K562 (cell line): ENCODE data around the gene GPD2. TPM values are rescaled to one million over a fixed set of nuclear protein-coding genes. Genes with fewer than 3 reads are reported as not detected.

ENCODE experiments used
- ATAC-seq: fragments of 200-7000 bp; cut with Tn5 transposase; 3 replicates; pipeline ENCODE4 v1.9.1; 2020; ENCODE audit warnings: moderate library complexity
- BruUV-seq: library from RNA; stranded (reverse); fragments of 400-500 nt; replicated peaks from 2 replicates; lab custom pipeline; 2021; lab: Mats Ljungman, UMichigan
- CTCF ChIA-PET: fragments of 300-600 bp; formaldehyde crosslinking; extraction: SDS; loops from one replicate; lab custom pipeline; 2021; ENCODE audit warnings: low intra/inter-chr PET ratio; lab: Yijun Ruan, JAX
- POLR2A ChIA-PET: fragments of 300-600, 350-650 bp; sonication (Branson Sonifier 250); formaldehyde crosslinking; extraction: SDS; loops from one replicate; lab custom pipeline; 2021; ENCODE audit warnings: antibody characterized with exemption, inconsistent platforms; lab: Yijun Ruan, JAX
- DNase-seq, 4 experiments: peaks; one replicate each; pipeline versions ENCODE4 v3.0.0 to v3.0.0-alpha.2; 2011 to 2018; ENCODE audit warnings: low spot score in 3 of 4, mixed read lengths in 3 of 4; ENCODE audit errors: extremely low read depth in 1 of 4
- FAIRE-seq: peaks from 2 replicates; lab custom pipeline; 2011; peaks lifted over from hg19 to GRCh38; lab: Jason Lieb, UNC
- H2AFZ ChIP-seq: 2 replicates; pipeline ENCODE4 v1.6.0; 2011; ENCODE audit warnings: low read depth, low read length, control low read depth, inconsistent platforms
- H3K27ac ChIP-seq: fragments of 200-600 bp; 3 replicates; pipeline ENCODE4 v1.8.0; 2011; ENCODE audit warnings: low read depth, mild to moderate bottlenecking, control low read depth, inconsistent platforms, low read length, moderate library complexity, mixed read lengths; ENCODE audit errors: extremely low read depth
- H3K27me3 ChIP-seq, 2 experiments: fragments of 300-600 bp in 1 of 2; 2 replicates in 1 of 2; 3 replicates in 1 of 2; pipeline versions ENCODE4 v1.6.0 to v1.8.0; 2011; ENCODE audit warnings: inconsistent platforms in 2 of 2, low read length in 2 of 2, mild to moderate bottlenecking in 1 of 2, mixed read lengths in 1 of 2, moderate library complexity in 1 of 2; ENCODE audit not compliant: control insufficient read depth in 2 of 2, insufficient read depth in 2 of 2
- H3K36me3 ChIP-seq: fragments of 300-600 bp; 3 replicates; pipeline ENCODE4 v1.8.0; 2011; ENCODE audit warnings: mild to moderate bottlenecking, low read length, inconsistent platforms; ENCODE audit not compliant: control insufficient read depth, insufficient read depth
- H3K4me1 ChIP-seq, 2 experiments: fragments of 200-600 bp in 1 of 2; replicated peaks in 1 of 2; 2 replicates in 1 of 2; 3 replicates in 1 of 2; pipeline versions ENCODE4 v1.5.1 to v1.8.0; 2011; ENCODE audit warnings: inconsistent platforms in 2 of 2, low read length in 2 of 2, mild to moderate bottlenecking in 1 of 2, mixed read lengths in 1 of 2, moderate library complexity in 1 of 2; ENCODE audit not compliant: control insufficient read depth in 2 of 2, insufficient read depth in 2 of 2
- H3K4me2 ChIP-seq: 2 replicates; pipeline ENCODE4 v1.6.1; 2011; ENCODE audit warnings: low read length, control low read depth, inconsistent platforms, mixed read lengths; ENCODE audit not compliant: insufficient read depth
- H3K4me3 ChIP-seq: fragments of 200-600 bp; sonication (generic), shearing (Covaris generic); 2 replicates; pipeline ENCODE4 v1.5.1; 2016; ENCODE audit warnings: control low read depth, inconsistent platforms
- H3K79me2 ChIP-seq: fragments of 200-600 bp; 3 replicates; pipeline ENCODE4 v1.8.0; 2011; ENCODE audit warnings: low read length, inconsistent platforms; ENCODE audit not compliant: control insufficient read depth, insufficient read depth
- H3K9ac ChIP-seq, 2 experiments: 2 replicates each; pipeline versions ENCODE4 v1.6.0 to v1.6.1; 2011; ENCODE audit warnings: low read depth in 2 of 2, low read length in 2 of 2, control low read depth in 1 of 2, inconsistent platforms in 1 of 2, mild to moderate bottlenecking in 1 of 2, mixed read lengths in 1 of 2; ENCODE audit not compliant: insufficient read depth in 1 of 2
- H3K9me1 ChIP-seq: one replicate; pipeline ENCODE4 v1.6.0; 2011; ENCODE audit warnings: inconsistent platforms, mild to moderate bottlenecking, low read length, moderate library complexity; ENCODE audit not compliant: control insufficient read depth, insufficient read depth
- H3K9me3 ChIP-seq: replicated peaks from 2 replicates; pipeline ENCODE4 v1.5.1; 2011; ENCODE audit warnings: low read depth, low read length, inconsistent platforms; ENCODE audit not compliant: control insufficient read depth, insufficient read depth
- H4K20me1 ChIP-seq: replicated peaks from 2 replicates; pipeline ENCODE4 v1.6.1; 2011; ENCODE audit warnings: low read length, inconsistent platforms, mixed read lengths; ENCODE audit not compliant: control insufficient read depth, insufficient read depth
- KDM1A ChIP-seq, 2 experiments: fragments of 450-650 bp; IDR thresholded peaks; 2 replicates each; pipeline ENCODE4 v1.6.1; 2016; ENCODE audit warnings: mild to moderate bottlenecking in 2 of 2
- RB1 ChIP-seq: fragments of 450-650 bp; IDR thresholded peaks from 2 replicates; pipeline ENCODE4 v1.6.1; 2017; ENCODE audit warnings: low read depth, mild to moderate bottlenecking
- RBM34 ChIP-seq: fragments of 200-400 bp; formaldehyde crosslinking; IDR thresholded peaks from 2 replicates; pipeline ENCODE4 v1.6.1; 2018; ENCODE audit warnings: low read length, borderline replicate concordance; ENCODE audit not compliant: insufficient read depth
- SMAD3 ChIP-seq: fragments of 450-650 bp; formaldehyde crosslinking; conservative IDR thresholded peaks from 2 replicates; pipeline ENCODE4 v1.4.0; 2020; ENCODE audit warnings: mild to moderate bottlenecking
- U2AF2 ChIP-seq: fragments of 200-400 bp; formaldehyde crosslinking; optimal IDR thresholded peaks from 2 replicates; pipeline ENCODE3; 2017; ENCODE audit warnings: low read depth, mild to moderate bottlenecking, low read length
- in situ Hi-C: fragments of 300-500 bp; cut with MboI; formaldehyde crosslinking; loops from 4 replicates; pipeline ENCODE4 v1.15.0; 2018; ENCODE audit warnings: inconsistent platforms, mixed read lengths
- intact Hi-C: fragments of 100-400 bp; cut with micrococcal nuclease; formaldehyde crosslinking; loops from 2 replicates; pipeline ENCODE4 v1.14.2; 2022
- polyA plus RNA-seq, 8 experiments: library from polyadenylated mRNA; depleted of rRNA in 4 of 8; stranded (reverse) in 5 of 8; unstranded in 3 of 8; fragments of >200 nt; fragmentation: Nextera tagmentation in 2 of 8; fragmentation: Illumina TruSeq in 1 of 8; extraction: Ambion mirVana in 2 of 8; extraction: Trizol in 1 of 8; gene quantifications; 2 replicates each; pipeline versions ENCODE4 v1.2.1 to v1.2.3, GENCODE V29; 2011 to 2014; ENCODE audit warnings: inconsistent platforms in 1 of 8, missing spikeins in 1 of 8
- total RNA-seq, 7 experiments: library from RNA; depleted of rRNA in 6 of 7; stranded (reverse); fragments of >200 nt in 6 of 7; fragmentation: Illumina TruSeq in 2 of 7; extraction: Trizol in 2 of 7; gene quantifications; 2 replicates each; pipeline versions ENCODE4 v1.2.1 to v1.2.3, GENCODE V29; 2011 to 2021; ENCODE audit warnings: low replicate concordance in 1 of 7
- TF ChIP-seq, protein P1 (sequence below), 2 experiments: fragments of 200-800 bp in 1 of 2; sonication (Bioruptor generic) in 1 of 2; sonication (generic) in 1 of 2; formaldehyde crosslinking in 1 of 2; IDR thresholded peaks in 1 of 2; conservative IDR thresholded peaks in 1 of 2; 2 replicates each; pipeline versions ENCODE4 v1.5.0 to v1.6.1; 2016 to 2020; ENCODE audit warnings: missing compliant biosample characterization in 1 of 2, missing genetic modification characterization in 1 of 2, missing genetic modification reagents in 1 of 2
- TF ChIP-seq, protein P2 (sequence below), 2 experiments: fragments of 450-650 bp in 1 of 2; sonication (generic) in 1 of 2; formaldehyde crosslinking in 1 of 2; IDR thresholded peaks; 2 replicates each; pipeline versions ENCODE4 v1.7.1 to v1.9.0; 2016 to 2022; ENCODE audit warnings: inconsistent platforms in 1 of 2, mild to moderate bottlenecking in 1 of 2, missing genetic modification reagents in 1 of 2

Gene GPD2
- total and polyA plus RNA-seq, 9 of the 15 experiments (the other 6 are each of a cell fraction or from before 2014, with no cell fraction given) = 5.2 to 39.2 (median 19.0) TPM

DNA sequence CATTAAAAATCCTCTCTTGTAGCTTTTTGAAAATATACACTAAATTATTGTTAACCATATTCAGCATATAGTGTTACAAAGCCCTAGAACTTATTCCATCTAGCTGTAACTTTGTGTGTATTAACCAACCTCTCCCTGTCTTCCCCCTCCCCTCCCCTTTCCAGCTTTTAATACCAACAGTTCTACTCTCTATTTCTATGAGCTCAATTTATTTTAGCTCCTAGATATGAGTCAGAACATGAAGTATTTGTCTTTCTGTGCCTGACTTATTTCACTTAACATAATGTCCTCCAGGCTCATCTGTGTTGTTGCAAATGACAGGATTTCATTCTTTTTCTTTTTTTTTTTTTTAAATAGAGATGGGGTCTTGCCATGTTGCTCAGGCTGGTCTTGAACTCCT is 45.1 kb downstream of the GPD2 start:
- H3K27ac ChIP-seq = no peak overlapping the region
- H3K9ac ChIP-seq = no peak overlapping the region
- TF ChIP-seq, protein P1, sequence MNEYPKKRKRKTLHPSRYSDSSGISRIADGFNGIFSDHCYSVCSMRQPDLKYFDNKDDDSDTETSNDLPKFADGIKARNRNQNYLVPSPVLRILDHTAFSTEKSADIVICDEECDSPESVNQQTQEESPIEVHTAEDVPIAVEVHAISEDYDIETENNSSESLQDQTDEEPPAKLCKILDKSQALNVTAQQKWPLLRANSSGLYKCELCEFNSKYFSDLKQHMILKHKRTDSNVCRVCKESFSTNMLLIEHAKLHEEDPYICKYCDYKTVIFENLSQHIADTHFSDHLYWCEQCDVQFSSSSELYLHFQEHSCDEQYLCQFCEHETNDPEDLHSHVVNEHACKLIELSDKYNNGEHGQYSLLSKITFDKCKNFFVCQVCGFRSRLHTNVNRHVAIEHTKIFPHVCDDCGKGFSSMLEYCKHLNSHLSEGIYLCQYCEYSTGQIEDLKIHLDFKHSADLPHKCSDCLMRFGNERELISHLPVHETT (CRISPR knock-in tag; conservative IDR thresholded peaks at IDR 0.05 in 1 of 2, IDR thresholded peaks at IDR 0.05 in 1 of 2) = no peak
- TF ChIP-seq RB1 (no peak), RBM34 (no peak), U2AF2 (no peak), KDM1A (IDR thresholded peaks at IDR 0.05) (no peak), SMAD3 (CRISPR knock-in tag) (no peak)
- TF ChIP-seq, protein P2, sequence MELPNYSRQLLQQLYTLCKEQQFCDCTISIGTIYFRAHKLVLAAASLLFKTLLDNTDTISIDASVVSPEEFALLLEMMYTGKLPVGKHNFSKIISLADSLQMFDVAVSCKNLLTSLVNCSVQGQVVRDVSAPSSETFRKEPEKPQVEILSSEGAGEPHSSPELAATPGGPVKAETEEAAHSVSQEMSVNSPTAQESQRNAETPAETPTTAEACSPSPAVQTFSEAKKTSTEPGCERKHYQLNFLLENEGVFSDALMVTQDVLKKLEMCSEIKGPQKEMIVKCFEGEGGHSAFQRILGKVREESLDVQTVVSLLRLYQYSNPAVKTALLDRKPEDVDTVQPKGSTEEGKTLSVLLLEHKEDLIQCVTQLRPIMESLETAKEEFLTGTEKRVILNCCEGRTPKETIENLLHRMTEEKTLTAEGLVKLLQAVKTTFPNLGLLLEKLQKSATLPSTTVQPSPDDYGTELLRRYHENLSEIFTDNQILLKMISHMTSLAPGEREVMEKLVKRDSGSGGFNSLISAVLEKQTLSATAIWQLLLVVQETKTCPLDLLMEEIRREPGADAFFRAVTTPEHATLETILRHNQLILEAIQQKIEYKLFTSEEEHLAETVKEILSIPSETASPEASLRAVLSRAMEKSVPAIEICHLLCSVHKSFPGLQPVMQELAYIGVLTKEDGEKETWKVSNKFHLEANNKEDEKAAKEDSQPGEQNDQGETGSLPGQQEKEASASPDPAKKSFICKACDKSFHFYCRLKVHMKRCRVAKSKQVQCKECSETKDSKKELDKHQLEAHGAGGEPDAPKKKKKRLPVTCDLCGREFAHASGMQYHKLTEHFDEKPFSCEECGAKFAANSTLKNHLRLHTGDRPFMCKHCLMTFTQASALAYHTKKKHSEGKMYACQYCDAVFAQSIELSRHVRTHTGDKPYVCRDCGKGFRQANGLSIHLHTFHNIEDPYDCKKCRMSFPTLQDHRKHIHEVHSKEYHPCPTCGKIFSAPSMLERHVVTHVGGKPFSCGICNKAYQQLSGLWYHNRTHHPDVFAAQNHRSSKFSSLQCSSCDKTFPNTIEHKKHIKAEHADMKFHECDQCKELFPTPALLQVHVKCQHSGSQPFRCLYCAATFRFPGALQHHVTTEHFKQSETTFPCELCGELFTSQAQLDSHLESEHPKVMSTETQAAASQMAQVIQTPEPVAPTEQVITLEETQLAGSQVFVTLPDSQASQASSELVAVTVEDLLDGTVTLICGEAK (IDR thresholded peaks at IDR 0.05) = no peak
- TF ChIP-seq, protein P2 (CRISPR knock-in tag; IDR thresholded peaks at IDR 0.05) = no peak
- intact Hi-C loops (no loop called here), in situ Hi-C loops (no loop called here)
- H3K9me3 ChIP-seq = no peaks in the 10 kb centered on the region
- H3K79me2 ChIP-seq = no peaks in the 10 kb centered on the region
- no peak overlapping the region for H3K4me2 ChIP-seq
- no peaks in the 10 kb centered on the region for H4K20me1 ChIP-seq
- H3K27me3 ChIP-seq = no peaks in the 10 kb centered on the region
- no TSS peak for BruUV-seq
- no peaks in the 10 kb centered on the region for H3K9me1 ChIP-seq
- POLR2A ChIA-PET = interaction anchor here (1.3 kb wide), 1 partner anchor 139 kb away, joined by 4 read pairs; no protein-coding TSS in a partner anchor
- H2AFZ ChIP-seq = no peak overlapping the region
- H3K4me3 ChIP-seq = no peak overlapping the region
- ATAC-seq (no peak), FAIRE-seq (no peak), DNase-seq (no peak)
- 0 out of 3 replicates have a peak, but pooled peaks cover 3% of the 10 kb centered on the region for H3K36me3 ChIP-seq
- no peaks in the 10 kb centered on the region for H3K4me1 ChIP-seq
- CTCF ChIA-PET = no interaction called here
